H1 (cell line): ENCODE measurements around the gene CASP8AP2. TPM values are rescaled to one million over a fixed set of nuclear protein-coding genes. Genes with fewer than 3 reads are reported as not detected.

Experiments
- CTCF ChIA-PET: fragments of 300-600 bp; sonication (Branson Sonifier 250); formaldehyde crosslinking; loops from one replicate; lab custom pipeline; 2021; ENCODE audit not compliant: partially characterized antibody; lab: Charles Lee
- POLR2A ChIA-PET: fragments of 300-600 bp; sonication (Branson Sonifier 250); formaldehyde crosslinking; loops from one replicate; lab custom pipeline; 2021; ENCODE audit warnings: inconsistent platforms; ENCODE audit not compliant: partially characterized antibody; lab: Charles Lee
- DNase-seq, 2 experiments: peaks; one replicate each; pipeline versions ENCODE4 v3.0.0 to v3.0.0-alpha.2; 2010 to 2022; ENCODE audit warnings: low spot score in 2 of 2, low read depth in 1 of 2, mixed read lengths in 1 of 2
- FAIRE-seq: peaks from 2 replicates; lab custom pipeline; 2011; peaks lifted over from hg19 to GRCh38; lab: Jason Lieb, UNC
- H2AFZ ChIP-seq: 2 replicates; pipeline ENCODE4 v1.8.1; 2012; ENCODE audit warnings: low read length, inconsistent platforms
- H2AK5ac ChIP-seq: 2 replicates; pipeline ENCODE4 v1.6.1; 2013; ENCODE audit warnings: low read depth, low read length
- H2BK120ac ChIP-seq: replicated peaks from 2 replicates; pipeline ENCODE3; 2013; ENCODE audit warnings: low read depth, low read length, inconsistent platforms
- H2BK12ac ChIP-seq: 2 replicates; pipeline ENCODE4 v1.6.1; 2013; ENCODE audit warnings: low read depth, low read length
- H2BK15ac ChIP-seq: 2 replicates; pipeline ENCODE4 v1.6.1; 2013; ENCODE audit warnings: low read length
- H2BK20ac ChIP-seq: 2 replicates; pipeline ENCODE4 v1.6.1; 2013; ENCODE audit warnings: low read length
- H2BK5ac ChIP-seq: 2 replicates; pipeline ENCODE4 v1.6.1; 2013; ENCODE audit warnings: low read depth, low read length
- H3K14ac ChIP-seq: 2 replicates; pipeline ENCODE4 v1.6.1; 2013; ENCODE audit warnings: inconsistent platforms; ENCODE audit not compliant: insufficient read length
- H3K18ac ChIP-seq: 2 replicates; pipeline ENCODE4 v1.6.1; 2013; ENCODE audit warnings: low read length; ENCODE audit errors: extremely low read depth
- H3K23ac ChIP-seq: 2 replicates; pipeline ENCODE4 v1.6.1; 2013; ENCODE audit warnings: inconsistent platforms; ENCODE audit not compliant: insufficient read length
- H3K23me2 ChIP-seq: 2 replicates; pipeline ENCODE4 v1.6.1; 2013; ENCODE audit warnings: low read depth, low read length
- H3K27ac ChIP-seq: 2 replicates; pipeline ENCODE4 v1.6.1; 2011; ENCODE audit warnings: low read depth, low read length, inconsistent platforms
- H3K27me3 ChIP-seq, 4 experiments: replicated peaks in 1 of 4; 1 replicate in 1 of 4; 2 replicates in 3 of 4; pipeline versions ENCODE4 v1.6.1 to v1.8.1; 2011 to 2013; ENCODE audit warnings: low read length in 3 of 4, mild to moderate bottlenecking in 3 of 4, inconsistent platforms in 2 of 4, mixed read lengths in 2 of 4, moderate library complexity in 1 of 4; ENCODE audit not compliant: control insufficient read depth in 3 of 4, insufficient read depth in 3 of 4; ENCODE audit errors: extremely low read depth in 1 of 4
- H3K36me3 ChIP-seq, 4 experiments: 2 replicates each; pipeline versions ENCODE4 v1.6.1 to v1.8.1; 2011 to 2013; ENCODE audit warnings: mild to moderate bottlenecking in 4 of 4, low read length in 3 of 4, moderate library complexity in 2 of 4, control low read depth in 1 of 4, inconsistent platforms in 1 of 4; ENCODE audit not compliant: insufficient read depth in 4 of 4, control insufficient read depth in 2 of 4
- H3K4ac ChIP-seq: replicated peaks from 2 replicates; pipeline ENCODE3; 2013; ENCODE audit warnings: low read length, low read depth, mixed read lengths, inconsistent platforms; ENCODE audit not compliant: insufficient read length
- H3K4me1 ChIP-seq, 4 experiments: replicated peaks in 1 of 4; 1 replicate in 1 of 4; 2 replicates in 3 of 4; pipeline versions ENCODE4 v1.6.1 to v1.8.1; 2011 to 2013; ENCODE audit warnings: low read length in 3 of 4, inconsistent platforms in 2 of 4, mixed read lengths in 1 of 4; ENCODE audit not compliant: insufficient read depth in 4 of 4, control insufficient read depth in 3 of 4
- H3K4me2 ChIP-seq, 2 experiments: 2 replicates each; pipeline versions ENCODE4 v1.6.1 to v1.8.1; 2011 to 2013; ENCODE audit warnings: low read depth in 2 of 2, low read length in 2 of 2, control low read depth in 1 of 2, inconsistent platforms in 1 of 2, mild to moderate bottlenecking in 1 of 2; ENCODE audit not compliant: insufficient read depth in 1 of 2
- H3K4me3 ChIP-seq, 4 experiments: fragments of 200-600, 300-600 bp in 1 of 4; sonication (generic), shearing (Covaris generic), sonication (Bioruptor Twin) in 1 of 4; 2 replicates each; pipeline versions ENCODE4 v1.5.1 to v1.8.1; 2011 to 2016; ENCODE audit warnings: low read length in 4 of 4, low read depth in 3 of 4, control low read depth in 2 of 4, inconsistent platforms in 2 of 4, mild to moderate bottlenecking in 2 of 4, mixed read lengths in 1 of 4, moderate library complexity in 1 of 4; ENCODE audit not compliant: insufficient read depth in 2 of 4; ENCODE audit errors: extremely low read depth in 1 of 4
- H3K56ac ChIP-seq: replicated peaks from 2 replicates; pipeline ENCODE3; 2013; ENCODE audit warnings: low read depth, mild to moderate bottlenecking, mixed read lengths, low read length, inconsistent platforms; ENCODE audit not compliant: insufficient read length
- H3K79me1 ChIP-seq: 2 replicates; pipeline ENCODE4 v1.6.1; 2013; ENCODE audit warnings: low read depth, low read length, control low read depth
- H3K79me2 ChIP-seq, 2 experiments: 2 replicates each; pipeline versions ENCODE4 v1.6.1 to v1.8.1; 2012 to 2013; ENCODE audit warnings: low read length in 2 of 2, mild to moderate bottlenecking in 2 of 2, inconsistent platforms in 1 of 2; ENCODE audit not compliant: insufficient read depth in 2 of 2, control insufficient read depth in 1 of 2
- H3K9ac ChIP-seq, 4 experiments: replicated peaks in 1 of 4; 1 replicate in 1 of 4; 2 replicates in 3 of 4; pipeline versions ENCODE4 v1.6.1 to v1.8.1; 2011 to 2013; ENCODE audit warnings: low read depth in 3 of 4, low read length in 3 of 4, control low read depth in 2 of 4, mild to moderate bottlenecking in 2 of 4, moderate library complexity in 2 of 4, inconsistent platforms in 1 of 4; ENCODE audit errors: extremely low read depth in 1 of 4
- H3K9me3 ChIP-seq, 2 experiments: 2 replicates each; pipeline versions ENCODE4 v1.6.1 to v1.8.1; 2012 to 2013; ENCODE audit warnings: mild to moderate bottlenecking in 2 of 2, moderate library complexity in 2 of 2, control low read depth in 1 of 2, inconsistent platforms in 1 of 2, low read depth in 1 of 2, low read length in 1 of 2, mixed read lengths in 1 of 2; ENCODE audit not compliant: insufficient read depth in 2 of 2
- H4K20me1 ChIP-seq, 2 experiments: replicated peaks in 1 of 2; 2 replicates each; pipeline versions ENCODE3 to v1.8.1; 2011 to 2013; ENCODE audit warnings: inconsistent platforms in 2 of 2, low read length in 2 of 2, mild to moderate bottlenecking in 1 of 2; ENCODE audit not compliant: insufficient read depth in 2 of 2, control insufficient read depth in 1 of 2
- H4K5ac ChIP-seq: 2 replicates; pipeline ENCODE4 v1.6.1; 2013; ENCODE audit warnings: low read length, low read depth, mixed read lengths, inconsistent platforms; ENCODE audit not compliant: insufficient read length
- H4K8ac ChIP-seq: 2 replicates; pipeline ENCODE4 v1.8.0; 2013; ENCODE audit warnings: mild to moderate bottlenecking, moderate library complexity, low read length, inconsistent platforms; ENCODE audit not compliant: insufficient read depth; ENCODE audit errors: extremely low read depth
- H4K91ac ChIP-seq: replicated peaks from 2 replicates; pipeline ENCODE3; 2013; ENCODE audit warnings: low read length, mixed read lengths, inconsistent platforms; ENCODE audit not compliant: insufficient read length
- CTCF ChIP-seq, 3 experiments: IDR thresholded peaks; 1 replicate in 2 of 3; 2 replicates in 1 of 3; pipeline versions ENCODE4 v1.5.1 to v1.6.1; 2011; ENCODE audit warnings: low read length in 3 of 3, mild to moderate bottlenecking in 3 of 3, inconsistent platforms in 2 of 3, low read depth in 1 of 3, moderate library complexity in 1 of 3; ENCODE audit not compliant: insufficient read depth in 1 of 3; ENCODE audit errors: control extremely low read depth in 1 of 3
- FOSL1 ChIP-seq: IDR thresholded peaks from 2 replicates; pipeline ENCODE4 v1.6.1; 2011; ENCODE audit warnings: mild to moderate bottlenecking, low read depth, low read length, moderate library complexity; ENCODE audit not compliant: insufficient read depth
- RAD21 ChIP-seq, 2 experiments: IDR thresholded peaks in 1 of 2; conservative IDR thresholded peaks in 1 of 2; 2 replicates each; pipeline ENCODE4 v1.6.1; 2011; ENCODE audit warnings: low read depth in 2 of 2, low read length in 2 of 2, improper control_type of control experiment in 1 of 2, inconsistent platforms in 1 of 2, mild to moderate bottlenecking in 1 of 2, moderate library complexity in 1 of 2
- WGBS, 2 experiments: shearing (Covaris generic) in 1 of 2; methylation state at CpG; one replicate each; pipeline versions ENCODE4 v1.1.6 to v1.1.7; 2013 to 2015; ENCODE audit warnings: low lambda C conversion rate in 2 of 2, mixed read lengths in 2 of 2, inconsistent platforms in 1 of 2, low coverage in 1 of 2, missing lambda C conversion rate in 1 of 2; ENCODE audit not compliant: insufficient replicate concordance in 2 of 2, insufficient coverage in 1 of 2, insufficient read length in 1 of 2; ENCODE audit errors: extremely low coverage in 1 of 2, missing lambda C conversion rate in 1 of 2; 5-methylcytosine and 5-hydroxymethylcytosine counted together
- polyA plus RNA-seq, 7 experiments: library from polyadenylated mRNA; depleted of rRNA in 3 of 7; stranded (reverse) in 5 of 7; unstranded in 2 of 7; fragments of >200 nt in 5 of 7; fragments of 200-250 nt in 2 of 7; gene quantifications; 1 replicate in 5 of 7; 2 replicates in 1 of 7; 4 replicates in 1 of 7; pipeline versions ENCODE4 v1.2.1 to v1.2.3, GENCODE V29; 2011 to 2013; ENCODE audit warnings: missing spikeins in 2 of 7, mixed read lengths in 2 of 7
- total RNA-seq: library from RNA; stranded (reverse); fragmentation: NEBNext Ultra II Directional; extraction: Animal tissue kit (Norgen Biotek cat#: 25700); gene quantifications from 2 replicates; pipeline ENCODE4 v1.2.1, GENCODE V29; 2021

CASP8AP2 gene
- total and polyA plus RNA-seq, 2 of the 8 experiments (the other 6 are each of a cell fraction or from before 2014, with no cell fraction given), result 6.9 to 32.1 TPM

GRCh38 chr6:89792881-89793280 lies 36.8 kb upstream of the CASP8AP2 start:
- Histone ChIP-seq H3K9me3 (no peaks in the 10 kb centered on the region), H3K4me1 (peaks cover 0 to 3% (median 0%) of the 10 kb centered on the region in 4 experiments; a peak in 2 of 7 replicates), H3K4me3 (no peak overlapping the region), H3K79me2 (peaks cover 3 to 50% of the 10 kb centered on the region in 2 experiments; a peak in 2 of 4 replicates), H3K23me2 (no peaks in the 10 kb centered on the region), H4K20me1 (peaks cover 0 to 8% of the 10 kb centered on the region in 2 experiments), H3K4me2 (no peak overlapping the region), H3K18ac (no peak overlapping the region), H2AK5ac (no peak overlapping the region), H3K4ac (no peak overlapping the region), H4K5ac (no peak overlapping the region), H3K27me3 (peaks cover 0 to 2% (median 0%) of the 10 kb centered on the region in 4 experiments; a peak in 1 of 7 replicates), H3K9ac (no peak overlapping the region), H3K56ac (no peak overlapping the region), H3K79me1 (peaks cover 3% of the 10 kb centered on the region; the same call in 1 of the 2 replicates), H4K8ac (no peak overlapping the region), H2BK120ac (no peak overlapping the region), H2BK5ac (no peak overlapping the region; the same call in 1 of the 2 replicates), H3K14ac (no peak overlapping the region), H2BK15ac (no peak overlapping the region), H2BK12ac (no peak overlapping the region), H2BK20ac (no peak overlapping the region), H3K23ac (no peak overlapping the region)
- peak; percentile 72 for FAIRE-seq
- 88% methylated on average over 2 of the region's 2 CpGs; no CpG with 5 or more reads in 1 of the 2 experiments for WGBS, 2 experiments
- CTCF ChIA-PET, result interaction anchor here (0.6 to 2.4 kb wide), 19 partner anchors 9 to 162 kb away, joined by 3 to 27 read pairs (median 5); partner anchors contain the start of genes CASP8AP2 and MDN1
- TF ChIP-seq CTCF (IDR thresholded peaks at IDR 0.05; ENCODE audit: control extremely low read depth in 1 of 3, insufficient read depth in 1 of 3, low read depth in 1 of 3, low read length in 3 of 3) (peak in 2 of 3 experiments; percentile 34 to 65; a peak in 3 of 4 replicates), RAD21 (IDR thresholded peaks at IDR 0.05 in 1 of 2, conservative IDR thresholded peaks at IDR 0.05 in 1 of 2; ENCODE audit: low read depth in 2 of 2, low read length in 2 of 2) (peak; percentile 19 to 53; a peak in 3 of 4 replicates), FOSL1 (no peak)
- TF ChIP-seq, all 59 proteins: peak for 2
- H3K36me3 ChIP-seq, result peaks cover 16 to 70% (median 50%) of the 10 kb centered on the region in 4 experiments
- DNase-seq, result no peak
- no peak overlapping the region for H2AFZ ChIP-seq
- POLR2A ChIA-PET, result interaction anchor here (0.6 to 4.2 kb wide), 5 partner anchors 12 to 37 kb away, joined by 3 to 14 read pairs (median 3); partner anchors contain the start of genes CASP8AP2 and MDN1
- H4K91ac ChIP-seq, result no peak overlapping the region
- no peak overlapping the region for H3K27ac ChIP-seq
